K562 (cell line): Measurements from ENCODE around the gene PARD3B. TPM values are rescaled to one million over a fixed set of nuclear protein-coding genes. Genes with fewer than 3 reads are reported as not detected.

Source experiments
- ATAC-seq: fragments of 200-7000 bp; cut with Tn5 transposase; 3 replicates; pipeline ENCODE4 v1.9.1; 2020; ENCODE audit warnings: moderate library complexity
- BruUV-seq: library from RNA; stranded (reverse); fragments of 400-500 nt; replicated peaks from 2 replicates; lab custom pipeline; 2021; lab: Mats Ljungman, UMichigan
- CTCF ChIA-PET: fragments of 300-600 bp; formaldehyde crosslinking; extraction: SDS; loops from one replicate; lab custom pipeline; 2021; ENCODE audit warnings: low intra/inter-chr PET ratio; lab: Yijun Ruan, JAX
- POLR2A ChIA-PET: fragments of 300-600, 350-650 bp; sonication (Branson Sonifier 250); formaldehyde crosslinking; extraction: SDS; loops from one replicate; lab custom pipeline; 2021; ENCODE audit warnings: antibody characterized with exemption, inconsistent platforms; lab: Yijun Ruan, JAX
- DNase-seq, 4 experiments: peaks; one replicate each; pipeline versions ENCODE4 v3.0.0 to v3.0.0-alpha.2; 2011 to 2018; ENCODE audit warnings: low spot score in 3 of 4, mixed read lengths in 3 of 4; ENCODE audit errors: extremely low read depth in 1 of 4
- FAIRE-seq: peaks from 2 replicates; lab custom pipeline; 2011; peaks lifted over from hg19 to GRCh38; lab: Jason Lieb, UNC
- H2AFZ ChIP-seq: 2 replicates; pipeline ENCODE4 v1.6.0; 2011; ENCODE audit warnings: low read depth, low read length, control low read depth, inconsistent platforms
- H3K27ac ChIP-seq: fragments of 200-600 bp; 3 replicates; pipeline ENCODE4 v1.8.0; 2011; ENCODE audit warnings: low read depth, mild to moderate bottlenecking, control low read depth, inconsistent platforms, low read length, moderate library complexity, mixed read lengths; ENCODE audit errors: extremely low read depth
- H3K27me3 ChIP-seq, 2 experiments: fragments of 300-600 bp in 1 of 2; 2 replicates in 1 of 2; 3 replicates in 1 of 2; pipeline versions ENCODE4 v1.6.0 to v1.8.0; 2011; ENCODE audit warnings: inconsistent platforms in 2 of 2, low read length in 2 of 2, mild to moderate bottlenecking in 1 of 2, mixed read lengths in 1 of 2, moderate library complexity in 1 of 2; ENCODE audit not compliant: control insufficient read depth in 2 of 2, insufficient read depth in 2 of 2
- H3K36me3 ChIP-seq: fragments of 300-600 bp; 3 replicates; pipeline ENCODE4 v1.8.0; 2011; ENCODE audit warnings: mild to moderate bottlenecking, low read length, inconsistent platforms; ENCODE audit not compliant: control insufficient read depth, insufficient read depth
- H3K4me1 ChIP-seq, 2 experiments: fragments of 200-600 bp in 1 of 2; replicated peaks in 1 of 2; 2 replicates in 1 of 2; 3 replicates in 1 of 2; pipeline versions ENCODE4 v1.5.1 to v1.8.0; 2011; ENCODE audit warnings: inconsistent platforms in 2 of 2, low read length in 2 of 2, mild to moderate bottlenecking in 1 of 2, mixed read lengths in 1 of 2, moderate library complexity in 1 of 2; ENCODE audit not compliant: control insufficient read depth in 2 of 2, insufficient read depth in 2 of 2
- H3K4me2 ChIP-seq: 2 replicates; pipeline ENCODE4 v1.6.1; 2011; ENCODE audit warnings: low read length, control low read depth, inconsistent platforms, mixed read lengths; ENCODE audit not compliant: insufficient read depth
- H3K4me3 ChIP-seq: fragments of 200-600 bp; sonication (generic), shearing (Covaris generic); 2 replicates; pipeline ENCODE4 v1.5.1; 2016; ENCODE audit warnings: control low read depth, inconsistent platforms
- H3K79me2 ChIP-seq: fragments of 200-600 bp; 3 replicates; pipeline ENCODE4 v1.8.0; 2011; ENCODE audit warnings: low read length, inconsistent platforms; ENCODE audit not compliant: control insufficient read depth, insufficient read depth
- H3K9ac ChIP-seq, 2 experiments: 2 replicates each; pipeline versions ENCODE4 v1.6.0 to v1.6.1; 2011; ENCODE audit warnings: low read depth in 2 of 2, low read length in 2 of 2, control low read depth in 1 of 2, inconsistent platforms in 1 of 2, mild to moderate bottlenecking in 1 of 2, mixed read lengths in 1 of 2; ENCODE audit not compliant: insufficient read depth in 1 of 2
- H3K9me1 ChIP-seq: one replicate; pipeline ENCODE4 v1.6.0; 2011; ENCODE audit warnings: inconsistent platforms, mild to moderate bottlenecking, low read length, moderate library complexity; ENCODE audit not compliant: control insufficient read depth, insufficient read depth
- H3K9me3 ChIP-seq: replicated peaks from 2 replicates; pipeline ENCODE4 v1.5.1; 2011; ENCODE audit warnings: low read depth, low read length, inconsistent platforms; ENCODE audit not compliant: control insufficient read depth, insufficient read depth
- H4K20me1 ChIP-seq: replicated peaks from 2 replicates; pipeline ENCODE4 v1.6.1; 2011; ENCODE audit warnings: low read length, inconsistent platforms, mixed read lengths; ENCODE audit not compliant: control insufficient read depth, insufficient read depth
- COPS2 ChIP-seq: fragments of 450-650 bp; conservative IDR thresholded peaks from 2 replicates; pipeline ENCODE4 v1.6.1; 2016; ENCODE audit warnings: mild to moderate bottlenecking, moderate library complexity
- KDM5B ChIP-seq: fragments of 200-600 bp; sonication (generic); IDR thresholded peaks from 2 replicates; pipeline ENCODE4 v1.6.1; 2012; ENCODE audit warnings: low read depth, mild to moderate bottlenecking, moderate library complexity, low read length, control low read depth, inconsistent platforms; ENCODE audit not compliant: insufficient replicate concordance
- NCOA6 ChIP-seq: fragments of 450-650 bp; IDR thresholded peaks from 2 replicates; pipeline ENCODE4 v1.6.1; 2017; ENCODE audit warnings: mild to moderate bottlenecking
- RBM14 ChIP-seq: fragments of 200-400 bp; formaldehyde crosslinking; IDR thresholded peaks from 2 replicates; pipeline ENCODE4 v1.6.1; 2018; ENCODE audit warnings: low read depth, mild to moderate bottlenecking, low read length, moderate library complexity, borderline replicate concordance; ENCODE audit not compliant: insufficient read depth
- SMARCA5 ChIP-seq: fragments of 450-650 bp; IDR thresholded peaks from 2 replicates; pipeline ENCODE4 v1.6.1; 2016
- SMC3 ChIP-seq: conservative IDR thresholded peaks from 2 replicates; pipeline ENCODE4 v1.6.1; 2011; ENCODE audit warnings: low read depth, low read length, improper control_type of control experiment; ENCODE audit not compliant: insufficient read depth
- TAL1 ChIP-seq: fragments of 450-650 bp; IDR thresholded peaks from 2 replicates; pipeline ENCODE4 v1.6.1; 2016; ENCODE audit warnings: mild to moderate bottlenecking
- TARDBP ChIP-seq: fragments of 450-650 bp; IDR thresholded peaks from 2 replicates; pipeline ENCODE4 v1.6.1; 2016
- ZBTB17 ChIP-seq: fragments of 450-650 bp; formaldehyde crosslinking; IDR thresholded peaks from 2 replicates; pipeline ENCODE4 v1.4.0; 2020; ENCODE audit warnings: mild to moderate bottlenecking
- in situ Hi-C: fragments of 300-500 bp; cut with MboI; formaldehyde crosslinking; loops from 4 replicates; pipeline ENCODE4 v1.15.0; 2018; ENCODE audit warnings: inconsistent platforms, mixed read lengths
- intact Hi-C: fragments of 100-400 bp; cut with micrococcal nuclease; formaldehyde crosslinking; loops from 2 replicates; pipeline ENCODE4 v1.14.2; 2022
- polyA plus RNA-seq, 8 experiments: library from polyadenylated mRNA; depleted of rRNA in 4 of 8; stranded (reverse) in 5 of 8; unstranded in 3 of 8; fragments of >200 nt; fragmentation: Nextera tagmentation in 2 of 8; fragmentation: Illumina TruSeq in 1 of 8; extraction: Ambion mirVana in 2 of 8; extraction: Trizol in 1 of 8; gene quantifications; 2 replicates each; pipeline versions ENCODE4 v1.2.1 to v1.2.3, GENCODE V29; 2011 to 2014; ENCODE audit warnings: inconsistent platforms in 1 of 8, missing spikeins in 1 of 8
- total RNA-seq, 7 experiments: library from RNA; depleted of rRNA in 6 of 7; stranded (reverse); fragments of >200 nt in 6 of 7; fragmentation: Illumina TruSeq in 2 of 7; extraction: Trizol in 2 of 7; gene quantifications; 2 replicates each; pipeline versions ENCODE4 v1.2.1 to v1.2.3, GENCODE V29; 2011 to 2021; ENCODE audit warnings: low replicate concordance in 1 of 7
- TF ChIP-seq, protein P1 (sequence below), 2 experiments: IDR thresholded peaks; 2 replicates each; pipeline ENCODE4 v1.6.1; 2012; ENCODE audit warnings: improper control_type of control experiment in 2 of 2, low read depth in 2 of 2, low read length in 2 of 2, borderline replicate concordance in 1 of 2
- TF ChIP-seq, protein P2 (sequence below): fragments of 250-450 bp; sonication (Bioruptor Pico); IDR thresholded peaks from 2 replicates; pipeline ENCODE4 v1.8.0; 2022; ENCODE audit warnings: inconsistent platforms
- TF ChIP-seq, protein P3 (sequence below): sonication (generic); formaldehyde crosslinking; IDR thresholded peaks from 2 replicates; pipeline ENCODE4 v1.8.0; 2023; ENCODE audit warnings: mild to moderate bottlenecking, missing genetic modification reagents
- TF ChIP-seq, protein P4 (sequence below): sonication (generic); formaldehyde crosslinking; IDR thresholded peaks from 2 replicates; pipeline ENCODE4 v1.8.1; 2022; ENCODE audit warnings: missing genetic modification reagents
- TF ChIP-seq, protein P5 (sequence below): IDR thresholded peaks from 3 replicates; pipeline ENCODE4 v1.6.1; 2011; ENCODE audit warnings: borderline replicate concordance, mild to moderate bottlenecking, moderate library complexity; ENCODE audit not compliant: insufficient read length; ENCODE audit errors: extremely low read depth

PARD3B gene
- total and polyA plus RNA-seq, 9 of the 15 experiments (the other 6 are each of a cell fraction or from before 2014, with no cell fraction given), result 0.15 to 3.0 (median 1.1) TPM

DNA sequence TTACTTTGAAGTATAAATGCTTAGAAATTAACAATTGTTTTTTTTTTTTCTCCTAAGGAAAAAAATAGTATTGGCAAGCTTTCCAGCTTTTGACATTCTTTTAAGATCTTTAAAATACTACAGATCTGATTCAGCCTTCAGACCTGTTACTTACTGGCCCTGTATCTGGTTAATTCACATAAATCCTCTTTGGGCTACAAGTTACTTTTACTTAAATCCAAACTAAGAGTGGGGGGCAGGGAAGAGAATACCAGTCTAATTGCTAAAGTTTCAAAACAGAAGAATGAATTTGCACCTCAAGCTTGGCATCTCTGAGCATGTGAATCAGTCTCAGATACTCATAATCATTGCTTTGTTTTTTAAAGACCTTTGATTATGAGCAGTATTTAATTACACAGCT is 386.3 kb downstream of the PARD3B start:
- no peak overlapping the region for H3K9ac ChIP-seq
- intact Hi-C loops (no loop called here), in situ Hi-C loops (no loop called here)
- H3K9me3 ChIP-seq, result no peaks in the 10 kb centered on the region
- FAIRE-seq (no peak), ATAC-seq (no peak), DNase-seq (no peak)
- no peaks in the 10 kb centered on the region for H3K79me2 ChIP-seq
- H3K9me1 ChIP-seq, result no peaks in the 10 kb centered on the region
- H3K4me2 ChIP-seq, result no peak overlapping the region
- BruUV-seq, result no TSS peak
- H3K27me3 ChIP-seq, result no peaks in the 10 kb centered on the region
- no peaks in the 10 kb centered on the region for H4K20me1 ChIP-seq
- no peak overlapping the region for H3K4me3 ChIP-seq
- no peaks in the 10 kb centered on the region for H3K36me3 ChIP-seq
- ChIA-PET CTCF (no interaction called here), POLR2A (no interaction called here)
- no peak overlapping the region for H2AFZ ChIP-seq
- H3K4me1 ChIP-seq, result no peaks in the 10 kb centered on the region
- H3K27ac ChIP-seq, result no peak overlapping the region
- no peak for TF ChIP-seq SMARCA5
- TF ChIP-seq RBM14, result no peak
- TF ChIP-seq, protein P1, sequence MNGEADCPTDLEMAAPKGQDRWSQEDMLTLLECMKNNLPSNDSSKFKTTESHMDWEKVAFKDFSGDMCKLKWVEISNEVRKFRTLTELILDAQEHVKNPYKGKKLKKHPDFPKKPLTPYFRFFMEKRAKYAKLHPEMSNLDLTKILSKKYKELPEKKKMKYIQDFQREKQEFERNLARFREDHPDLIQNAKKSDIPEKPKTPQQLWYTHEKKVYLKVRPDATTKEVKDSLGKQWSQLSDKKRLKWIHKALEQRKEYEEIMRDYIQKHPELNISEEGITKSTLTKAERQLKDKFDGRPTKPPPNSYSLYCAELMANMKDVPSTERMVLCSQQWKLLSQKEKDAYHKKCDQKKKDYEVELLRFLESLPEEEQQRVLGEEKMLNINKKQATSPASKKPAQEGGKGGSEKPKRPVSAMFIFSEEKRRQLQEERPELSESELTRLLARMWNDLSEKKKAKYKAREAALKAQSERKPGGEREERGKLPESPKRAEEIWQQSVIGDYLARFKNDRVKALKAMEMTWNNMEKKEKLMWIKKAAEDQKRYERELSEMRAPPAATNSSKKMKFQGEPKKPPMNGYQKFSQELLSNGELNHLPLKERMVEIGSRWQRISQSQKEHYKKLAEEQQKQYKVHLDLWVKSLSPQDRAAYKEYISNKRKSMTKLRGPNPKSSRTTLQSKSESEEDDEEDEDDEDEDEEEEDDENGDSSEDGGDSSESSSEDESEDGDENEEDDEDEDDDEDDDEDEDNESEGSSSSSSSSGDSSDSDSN (IDR thresholded peaks at IDR 0.05; ENCODE audit: borderline replicate concordance in 1 of 2, low read depth in 2 of 2, low read length in 2 of 2), result no peak
- TF ChIP-seq, protein P2, sequence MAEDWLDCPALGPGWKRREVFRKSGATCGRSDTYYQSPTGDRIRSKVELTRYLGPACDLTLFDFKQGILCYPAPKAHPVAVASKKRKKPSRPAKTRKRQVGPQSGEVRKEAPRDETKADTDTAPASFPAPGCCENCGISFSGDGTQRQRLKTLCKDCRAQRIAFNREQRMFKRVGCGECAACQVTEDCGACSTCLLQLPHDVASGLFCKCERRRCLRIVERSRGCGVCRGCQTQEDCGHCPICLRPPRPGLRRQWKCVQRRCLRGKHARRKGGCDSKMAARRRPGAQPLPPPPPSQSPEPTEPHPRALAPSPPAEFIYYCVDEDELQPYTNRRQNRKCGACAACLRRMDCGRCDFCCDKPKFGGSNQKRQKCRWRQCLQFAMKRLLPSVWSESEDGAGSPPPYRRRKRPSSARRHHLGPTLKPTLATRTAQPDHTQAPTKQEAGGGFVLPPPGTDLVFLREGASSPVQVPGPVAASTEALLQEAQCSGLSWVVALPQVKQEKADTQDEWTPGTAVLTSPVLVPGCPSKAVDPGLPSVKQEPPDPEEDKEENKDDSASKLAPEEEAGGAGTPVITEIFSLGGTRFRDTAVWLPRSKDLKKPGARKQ (CRISPR knock-in tag), result no peak
- TF ChIP-seq, protein P3, sequence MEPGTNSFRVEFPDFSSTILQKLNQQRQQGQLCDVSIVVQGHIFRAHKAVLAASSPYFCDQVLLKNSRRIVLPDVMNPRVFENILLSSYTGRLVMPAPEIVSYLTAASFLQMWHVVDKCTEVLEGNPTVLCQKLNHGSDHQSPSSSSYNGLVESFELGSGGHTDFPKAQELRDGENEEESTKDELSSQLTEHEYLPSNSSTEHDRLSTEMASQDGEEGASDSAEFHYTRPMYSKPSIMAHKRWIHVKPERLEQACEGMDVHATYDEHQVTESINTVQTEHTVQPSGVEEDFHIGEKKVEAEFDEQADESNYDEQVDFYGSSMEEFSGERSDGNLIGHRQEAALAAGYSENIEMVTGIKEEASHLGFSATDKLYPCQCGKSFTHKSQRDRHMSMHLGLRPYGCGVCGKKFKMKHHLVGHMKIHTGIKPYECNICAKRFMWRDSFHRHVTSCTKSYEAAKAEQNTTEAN (CRISPR knock-in tag), result no peak
- TF ChIP-seq, protein P4, sequence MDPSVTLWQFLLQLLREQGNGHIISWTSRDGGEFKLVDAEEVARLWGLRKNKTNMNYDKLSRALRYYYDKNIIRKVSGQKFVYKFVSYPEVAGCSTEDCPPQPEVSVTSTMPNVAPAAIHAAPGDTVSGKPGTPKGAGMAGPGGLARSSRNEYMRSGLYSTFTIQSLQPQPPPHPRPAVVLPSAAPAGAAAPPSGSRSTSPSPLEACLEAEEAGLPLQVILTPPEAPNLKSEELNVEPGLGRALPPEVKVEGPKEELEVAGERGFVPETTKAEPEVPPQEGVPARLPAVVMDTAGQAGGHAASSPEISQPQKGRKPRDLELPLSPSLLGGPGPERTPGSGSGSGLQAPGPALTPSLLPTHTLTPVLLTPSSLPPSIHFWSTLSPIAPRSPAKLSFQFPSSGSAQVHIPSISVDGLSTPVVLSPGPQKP (CRISPR knock-in tag), result no peak
- no peak for TF ChIP-seq ZBTB17 (CRISPR knock-in tag)
- TF ChIP-seq TAL1, result no peak
- no peak for TF ChIP-seq SMC3
- no peak for TF ChIP-seq KDM5B
- no peak for TF ChIP-seq TARDBP
- no peak for TF ChIP-seq COPS2
- TF ChIP-seq NCOA6, result no peak
- TF ChIP-seq, protein P5, sequence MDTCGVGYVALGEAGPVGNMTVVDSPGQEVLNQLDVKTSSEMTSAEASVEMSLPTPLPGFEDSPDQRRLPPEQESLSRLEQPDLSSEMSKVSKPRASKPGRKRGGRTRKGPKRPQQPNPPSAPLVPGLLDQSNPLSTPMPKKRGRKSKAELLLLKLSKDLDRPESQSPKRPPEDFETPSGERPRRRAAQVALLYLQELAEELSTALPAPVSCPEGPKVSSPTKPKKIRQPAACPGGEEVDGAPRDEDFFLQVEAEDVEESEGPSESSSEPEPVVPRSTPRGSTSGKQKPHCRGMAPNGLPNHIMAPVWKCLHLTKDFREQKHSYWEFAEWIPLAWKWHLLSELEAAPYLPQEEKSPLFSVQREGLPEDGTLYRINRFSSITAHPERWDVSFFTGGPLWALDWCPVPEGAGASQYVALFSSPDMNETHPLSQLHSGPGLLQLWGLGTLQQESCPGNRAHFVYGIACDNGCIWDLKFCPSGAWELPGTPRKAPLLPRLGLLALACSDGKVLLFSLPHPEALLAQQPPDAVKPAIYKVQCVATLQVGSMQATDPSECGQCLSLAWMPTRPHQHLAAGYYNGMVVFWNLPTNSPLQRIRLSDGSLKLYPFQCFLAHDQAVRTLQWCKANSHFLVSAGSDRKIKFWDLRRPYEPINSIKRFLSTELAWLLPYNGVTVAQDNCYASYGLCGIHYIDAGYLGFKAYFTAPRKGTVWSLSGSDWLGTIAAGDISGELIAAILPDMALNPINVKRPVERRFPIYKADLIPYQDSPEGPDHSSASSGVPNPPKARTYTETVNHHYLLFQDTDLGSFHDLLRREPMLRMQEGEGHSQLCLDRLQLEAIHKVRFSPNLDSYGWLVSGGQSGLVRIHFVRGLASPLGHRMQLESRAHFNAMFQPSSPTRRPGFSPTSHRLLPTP, result no peak
